ENCODE measurements around the gene DNAH14. TPM values are rescaled to one million over a fixed set of nuclear protein-coding genes. Genes with fewer than 3 reads are reported as not detected.

The DNAH14 gene
- total and polyA plus RNA-seq, 9 donors: 3.7 to 61.4 (median 24.2) TPM

DNA sequence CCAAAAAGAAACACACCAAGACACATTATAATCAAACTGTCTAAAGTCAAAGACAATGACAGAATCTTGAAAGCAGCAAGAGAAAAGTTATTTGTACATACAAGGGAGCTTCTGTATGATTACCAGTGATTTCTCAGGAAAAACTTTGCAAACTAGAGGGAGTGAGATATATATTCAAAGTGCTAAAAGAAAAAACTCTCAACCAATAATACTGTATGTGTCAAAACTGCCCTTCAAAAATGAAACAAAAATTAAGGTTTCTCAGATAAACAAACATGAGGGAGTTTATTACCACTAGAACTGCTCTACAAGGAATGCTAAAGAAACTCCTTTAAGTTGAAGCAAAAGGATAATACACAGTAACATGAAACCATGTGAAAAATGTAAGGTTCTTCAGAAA lies 418.9 kb downstream of the DNAH14 start:
- no peaks in the 10 kb centered on the region for H3K27me3 ChIP-seq
- no peak for TF ChIP-seq EP300 (IDR thresholded peaks at IDR 0.05)
- TF ChIP-seq POLR2A (IDR thresholded peaks at IDR 0.05): no peak
- TF ChIP-seq, protein P1, sequence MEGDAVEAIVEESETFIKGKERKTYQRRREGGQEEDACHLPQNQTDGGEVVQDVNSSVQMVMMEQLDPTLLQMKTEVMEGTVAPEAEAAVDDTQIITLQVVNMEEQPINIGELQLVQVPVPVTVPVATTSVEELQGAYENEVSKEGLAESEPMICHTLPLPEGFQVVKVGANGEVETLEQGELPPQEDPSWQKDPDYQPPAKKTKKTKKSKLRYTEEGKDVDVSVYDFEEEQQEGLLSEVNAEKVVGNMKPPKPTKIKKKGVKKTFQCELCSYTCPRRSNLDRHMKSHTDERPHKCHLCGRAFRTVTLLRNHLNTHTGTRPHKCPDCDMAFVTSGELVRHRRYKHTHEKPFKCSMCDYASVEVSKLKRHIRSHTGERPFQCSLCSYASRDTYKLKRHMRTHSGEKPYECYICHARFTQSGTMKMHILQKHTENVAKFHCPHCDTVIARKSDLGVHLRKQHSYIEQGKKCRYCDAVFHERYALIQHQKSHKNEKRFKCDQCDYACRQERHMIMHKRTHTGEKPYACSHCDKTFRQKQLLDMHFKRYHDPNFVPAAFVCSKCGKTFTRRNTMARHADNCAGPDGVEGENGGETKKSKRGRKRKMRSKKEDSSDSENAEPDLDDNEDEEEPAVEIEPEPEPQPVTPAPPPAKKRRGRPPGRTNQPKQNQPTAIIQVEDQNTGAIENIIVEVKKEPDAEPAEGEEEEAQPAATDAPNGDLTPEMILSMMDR (IDR thresholded peaks at IDR 0.05): no peak
- H3K36me3 ChIP-seq: no peaks in the 10 kb centered on the region
- intact Hi-C loops (cut with DNase I): no loop called here
- H3K4me1 ChIP-seq (ENCODE audit: insufficient read depth): no peaks in the 10 kb centered on the region
- DNase-seq: no peak
- no peaks in the 10 kb centered on the region for H3K9me3 ChIP-seq
- H3K27ac ChIP-seq: no peak overlapping the region
- H3K4me3 ChIP-seq: no peak overlapping the region

DNA sequence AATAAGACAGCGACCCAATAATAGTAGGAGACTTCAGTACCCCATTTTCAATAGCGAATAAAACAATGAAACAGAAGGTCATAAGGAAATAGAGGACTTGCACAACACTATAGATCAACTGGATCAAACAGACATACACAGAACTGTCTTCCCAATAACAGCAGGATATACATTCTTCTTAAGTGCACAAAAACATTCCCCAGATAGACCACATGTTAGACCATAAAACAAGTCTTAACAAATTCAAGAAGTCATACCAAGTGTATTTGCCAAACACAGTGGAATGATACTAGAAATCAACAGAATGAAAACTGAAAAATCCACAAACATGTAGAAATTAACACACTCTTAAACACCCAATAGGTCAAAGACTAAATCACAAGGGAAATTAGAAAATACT lies 420.4 kb downstream of the DNAH14 start:
- Histone ChIP-seq H3K4me1 (ENCODE audit: insufficient read depth) (no peaks in the 10 kb centered on the region), H3K9me3 (no peaks in the 10 kb centered on the region), H3K27me3 (no peaks in the 10 kb centered on the region), H3K27ac (no peak overlapping the region), H3K36me3 (no peaks in the 10 kb centered on the region), H3K4me3 (no peak overlapping the region)
- TF ChIP-seq, protein P1 (IDR thresholded peaks at IDR 0.05): no peak
- no peak for TF ChIP-seq EP300 (IDR thresholded peaks at IDR 0.05)
- DNase-seq: no peak
- intact Hi-C loops (cut with DNase I): no loop called here
- WGBS, 3 donors: 85 to 94% (median 88%) methylated on average over 2 of the region's 2 CpGs

DNA sequence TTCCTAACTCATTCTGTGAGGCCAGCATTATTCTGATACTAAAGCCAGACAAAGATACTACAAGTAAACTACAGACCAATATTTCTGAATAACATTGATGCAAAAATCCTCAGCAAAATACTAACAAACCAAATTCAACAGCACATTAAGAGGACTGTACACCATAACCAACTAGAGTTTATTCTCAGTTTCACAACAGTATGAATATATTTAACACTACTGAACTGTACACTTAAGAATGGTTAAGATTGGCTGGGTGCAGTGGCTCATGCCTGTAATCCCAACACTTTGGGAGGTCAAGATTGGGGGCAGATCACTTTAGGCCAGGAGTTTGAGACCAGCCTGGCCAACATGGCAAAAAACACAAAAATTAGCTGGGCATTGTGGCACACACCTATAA lies 421.4 kb downstream of the DNAH14 start:
- TF ChIP-seq POLR2A (IDR thresholded peaks at IDR 0.05) (no peak), EP300 (IDR thresholded peaks at IDR 0.05) (no peak)
- TF ChIP-seq, protein P1 (IDR thresholded peaks at IDR 0.05): no peak
- intact Hi-C loops (cut with DNase I): no loop called here
- Histone ChIP-seq H3K36me3 (no peaks in the 10 kb centered on the region), H3K9me3 (no peaks in the 10 kb centered on the region), H3K27ac (no peak overlapping the region), H3K4me1 (ENCODE audit: insufficient read depth) (no peaks in the 10 kb centered on the region), H3K27me3 (no peaks in the 10 kb centered on the region), H3K4me3 (no peak overlapping the region)
- DNase-seq: no peak

DNA sequence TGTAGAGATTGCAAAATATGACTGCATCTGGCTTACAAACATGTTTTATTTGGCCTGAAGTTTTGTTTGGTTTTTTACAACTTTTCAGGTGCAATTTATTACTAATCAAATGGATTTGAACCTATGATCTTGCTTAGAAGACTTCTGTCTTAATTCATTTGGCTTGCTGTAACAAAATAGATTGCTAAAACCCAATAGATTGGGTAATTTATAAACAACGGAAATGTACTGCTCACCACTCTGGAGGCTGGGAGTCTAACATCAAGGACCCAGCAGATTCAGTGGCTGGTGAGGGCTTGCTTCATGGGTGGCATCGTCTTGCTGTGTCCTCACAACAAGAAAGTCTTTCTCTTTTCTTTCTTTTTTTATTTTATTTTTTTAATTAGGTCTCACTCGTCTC lies 425.4 kb downstream of the DNAH14 start:
- 86 to 89% (median 88%) methylated on average over 3 of the region's 3 CpGs for WGBS, 3 donors
- intact Hi-C loops (cut with DNase I): no loop called here
- no peak overlapping the region for H3K27ac ChIP-seq
- no peaks in the 10 kb centered on the region for H3K36me3 ChIP-seq
- no peak for TF ChIP-seq EP300 (IDR thresholded peaks at IDR 0.05)
- TF ChIP-seq, protein P1 (IDR thresholded peaks at IDR 0.05): no peak
- no peak for TF ChIP-seq POLR2A (IDR thresholded peaks at IDR 0.05)
- DNase-seq: no peak
- no peak overlapping the region for H3K4me3 ChIP-seq
- no peaks in the 10 kb centered on the region for H3K27me3 ChIP-seq
- no peaks in the 10 kb centered on the region for H3K9me3 ChIP-seq
- H3K4me1 ChIP-seq (ENCODE audit: insufficient read depth): no peaks in the 10 kb centered on the region

DNA sequence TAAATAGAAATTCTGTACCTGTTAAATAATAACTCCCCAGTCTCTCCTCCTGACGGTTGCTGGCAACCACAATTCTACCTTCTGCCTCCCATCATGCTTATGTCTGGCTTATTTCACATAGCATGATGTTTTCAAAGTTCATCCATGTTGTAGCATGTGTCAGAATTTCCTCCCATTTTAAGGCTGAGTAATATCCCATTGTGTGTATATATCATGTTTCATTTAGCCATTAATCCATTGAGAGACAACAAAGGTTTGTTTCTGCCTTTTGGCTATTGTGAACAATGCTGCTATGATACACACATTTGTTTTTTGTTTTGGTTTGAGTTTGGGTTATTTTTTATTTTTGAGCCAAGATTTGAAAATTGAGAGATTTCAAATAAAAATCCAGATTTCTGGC lies 426.4 kb downstream of the DNAH14 start:
- no peak for TF ChIP-seq EP300 (IDR thresholded peaks at IDR 0.05)
- 89 to 99% (median 92%) methylated on average over 1 of the region's 1 CpG for WGBS, 3 donors
- Histone ChIP-seq H3K27ac (no peak overlapping the region), H3K9me3 (no peaks in the 10 kb centered on the region), H3K4me1 (ENCODE audit: insufficient read depth) (no peaks in the 10 kb centered on the region), H3K36me3 (no peaks in the 10 kb centered on the region), H3K4me3 (no peak overlapping the region), H3K27me3 (no peaks in the 10 kb centered on the region)
- DNase-seq: no peak
- intact Hi-C loops (cut with DNase I): no loop called here
